Calu3 (cell line): ENCODE results near the gene RAB40B. TPM values are rescaled to one million over a fixed set of nuclear protein-coding genes. Genes with fewer than 3 reads are reported as not detected.

Experiments used
- BruUV-seq: library from RNA; stranded (reverse); fragments of 400-500 nt; replicated peaks from 2 replicates; lab custom pipeline; 2021; lab: Mats Ljungman, UMichigan
- CTCF ChIA-PET: fragments of 300-600 bp; sonication (Branson Sonifier 250); formaldehyde crosslinking; loops from one replicate; lab custom pipeline; 2022; ENCODE audit warnings: antibody characterized with exemption; lab: Charles Lee
- DNase-seq: peaks from one replicate; pipeline ENCODE4 v3.0.0; 2022
- H3K27ac Mint-ChIP-seq: one replicate; pipeline ENCODE4 v1.8.0; 2022; ENCODE audit warnings: mixed read lengths; ENCODE audit not compliant: unreplicated experiment
- H3K27me3 Mint-ChIP-seq: one replicate; pipeline ENCODE4 v1.8.0; 2022; ENCODE audit warnings: mixed read lengths; ENCODE audit not compliant: unreplicated experiment
- H3K36me3 Mint-ChIP-seq: one replicate; pipeline ENCODE4 v1.8.0; 2022; ENCODE audit warnings: mild to moderate bottlenecking, moderate library complexity, mixed read lengths; ENCODE audit not compliant: insufficient read depth, unreplicated experiment
- H3K4me1 Mint-ChIP-seq: one replicate; pipeline ENCODE4 v1.8.0; 2022; ENCODE audit warnings: mild to moderate bottlenecking, low read depth, mixed read lengths; ENCODE audit not compliant: unreplicated experiment
- H3K4me3 Mint-ChIP-seq: one replicate; pipeline ENCODE4 v1.8.0; 2022; ENCODE audit warnings: mild to moderate bottlenecking, low read depth, moderate library complexity, mixed read lengths; ENCODE audit not compliant: unreplicated experiment
- H3K9me3 Mint-ChIP-seq: one replicate; pipeline ENCODE4 v1.8.0; 2022; ENCODE audit warnings: low read depth, mixed read lengths; ENCODE audit not compliant: unreplicated experiment
- CTCF ChIP-seq: fragments of 200-600 bp; IDR thresholded peaks from one replicate; pipeline ENCODE4 v1.8.0; 2022; ENCODE audit warnings: antibody characterized with exemption; ENCODE audit not compliant: unreplicated experiment
- intact Hi-C: fragments of 100-400 bp; cut with micrococcal nuclease; formaldehyde crosslinking; loops from one replicate; pipeline ENCODE4 v1.10.0; 2022; ENCODE audit not compliant: unreplicated experiment
- total RNA-seq: library from RNA; stranded (reverse); gene quantifications from 2 replicates; pipeline ENCODE4 v1.2.3, GENCODE V29; 2022

Gene RAB40B
- total RNA-seq, 1 experiment from 2014 or later = 21.9 TPM

- Mint-ChIP-seq H3K9me3 (peaks cover 4% of the 10 kb centered on the region), H3K4me3 (no peak overlapping the region), H3K27me3 (no peaks in the 10 kb centered on the region), H3K27ac (no peak overlapping the region), H3K36me3 (peaks cover 20% of the 10 kb centered on the region), H3K4me1 (peaks cover 39% of the 10 kb centered on the region)
- intact Hi-C loops = no loop called here
- DNase-seq = no peak
- TF ChIP-seq CTCF = no peak
- no TSS peak for BruUV-seq
- CTCF ChIA-PET = no interaction called here
These were observed 7.6 kb downstream of the RAB40B start for GRCh38 chr17:82690786-82691489.

GRCh38 chr17:82689077-82689476 lies 9.4 kb downstream of the RAB40B start:
- no TSS peak for BruUV-seq
- Mint-ChIP-seq H3K27me3 (no peaks in the 10 kb centered on the region), H3K4me1 (peaks cover 49% of the 10 kb centered on the region), H3K27ac (no peak overlapping the region), H3K36me3 (peaks cover 24% of the 10 kb centered on the region), H3K9me3 (no peaks in the 10 kb centered on the region), H3K4me3 (no peak overlapping the region)
- CTCF ChIA-PET = interaction anchor here (0.7 to 2.6 kb wide), 4 partner anchors 19 to 100 kb away, joined by 4 to 14 read pairs (median 8); partner anchors contain the start of gene FN3KRP
- DNase-seq = no peak
- intact Hi-C loops = no loop called here
- TF ChIP-seq CTCF = no peak

GRCh38 chr17:82687871-82688270 lies 10.6 kb downstream of the RAB40B start:
- Mint-ChIP-seq H3K4me1 (peaks cover 49% of the 10 kb centered on the region), H3K27me3 (no peaks in the 10 kb centered on the region), H3K9me3 (no peaks in the 10 kb centered on the region), H3K27ac (peak overlapping the region; percentile 96), H3K4me3 (peak overlapping the region; percentile 42), H3K36me3 (peaks cover 30% of the 10 kb centered on the region)
- intact Hi-C loops = no loop called here
- no peak for TF ChIP-seq CTCF
- DNase-seq = no peak
- CTCF ChIA-PET = interaction anchor here (0.9 to 2.6 kb wide), 6 partner anchors 10 to 68 kb away, joined by 3 to 14 read pairs (median 6); partner anchors contain the start of genes FN3KRP and RAB40B
- no TSS peak for BruUV-seq

GRCh38 chr17:82687375-82687861 lies 11.1 kb downstream of the RAB40B start:
- Mint-ChIP-seq H3K4me3 (peak overlapping the region; percentile 42), H3K27me3 (no peaks in the 10 kb centered on the region), H3K9me3 (no peaks in the 10 kb centered on the region), H3K27ac (peak overlapping the region; percentile 96), H3K36me3 (peaks cover 30% of the 10 kb centered on the region), H3K4me1 (peaks cover 49% of the 10 kb centered on the region)
- peak; percentile 76 for DNase-seq
- BruUV-seq = no TSS peak
- CTCF ChIA-PET = interaction anchor here (0.9 to 2.6 kb wide), 5 partner anchors 10 to 69 kb away, joined by 3 to 14 read pairs (median 6); partner anchors contain the start of genes FN3KRP and RAB40B
- no peak for TF ChIP-seq CTCF
- intact Hi-C loops = no loop called here
